ENCODE results near the gene MEMO1. TPM values are rescaled to one million over a fixed set of nuclear protein-coding genes. Genes with fewer than 3 reads are reported as not detected.

The MEMO1 gene
- total RNA-seq, 1 experiment from 2014 or later, result 54.6 TPM

DNA sequence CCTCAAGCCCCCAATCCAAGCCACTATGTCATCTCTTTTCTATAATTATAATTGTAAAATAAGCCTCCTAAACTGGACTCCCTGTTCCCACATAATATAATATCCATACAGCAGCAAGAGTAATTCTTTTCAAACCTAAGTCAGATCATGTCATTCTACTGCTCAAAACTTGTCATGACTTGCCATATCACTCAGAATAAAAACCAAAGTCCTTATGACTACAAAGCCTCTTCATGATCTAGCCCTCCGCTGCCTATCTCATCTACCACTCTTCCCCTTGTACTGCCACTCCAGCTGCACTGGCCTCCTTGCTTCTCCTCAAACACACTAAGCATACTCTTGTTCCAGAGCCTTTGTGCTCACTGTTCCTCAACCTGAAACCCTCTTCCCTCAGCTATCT is 69.9 kb downstream of the MEMO1 start:
- intact Hi-C loops (cut with micrococcal nuclease), result no loop called here
- CTCF ChIA-PET, result interaction anchor here (0.6 kb wide), 1 partner anchor 39 kb away, joined by 5 read pairs; no protein-coding TSS in a partner anchor

DNA sequence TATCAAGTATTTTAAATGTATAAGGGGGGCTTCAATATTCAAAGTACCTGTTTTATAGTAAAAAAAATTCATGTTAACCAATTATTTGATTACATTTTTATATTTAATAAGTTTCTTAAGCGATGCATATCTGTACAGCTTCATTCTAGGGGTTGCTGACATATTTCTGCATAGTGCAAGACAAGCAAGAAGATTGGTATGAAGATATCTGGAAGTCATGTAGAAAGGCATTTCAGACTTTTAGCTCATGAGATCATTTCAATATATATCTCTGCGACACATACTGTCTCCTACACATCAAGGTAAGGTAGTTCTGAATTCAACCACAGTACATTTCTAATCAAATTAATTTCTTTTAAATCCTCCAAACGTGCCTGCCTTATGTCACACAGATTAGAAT is 73.1 kb downstream of the MEMO1 start:
- TF ChIP-seq CTCF (IDR thresholded peaks at IDR 0.05; ENCODE audit: unreplicated experiment), result no peak
- no TSS peak for BruUV-seq (replicated peaks)
- intact Hi-C loops (cut with micrococcal nuclease), result no loop called here
- no peaks in the 10 kb centered on the region for H3K4me1 Mint-ChIP-seq (ENCODE audit: insufficient read depth, unreplicated experiment)
- no peak overlapping the region for H3K27ac Mint-ChIP-seq (ENCODE audit: low read depth, unreplicated experiment)
- H3K27me3 Mint-ChIP-seq (ENCODE audit: insufficient read depth, unreplicated experiment), result no peaks in the 10 kb centered on the region
- no peak overlapping the region for H3K4me3 Mint-ChIP-seq (ENCODE audit: unreplicated experiment)
- peaks cover 12% of the 10 kb centered on the region for H3K36me3 Mint-ChIP-seq (ENCODE audit: insufficient read depth, unreplicated experiment)
- ChIA-PET POLR2A (interaction anchor here (1.2 kb wide), 1 partner anchor 13 kb away, joined by 6 read pairs; no protein-coding TSS in a partner anchor), CTCF (interaction anchor here (0.6 kb wide), 1 partner anchor 1729 kb away, joined by 3 read pairs; no protein-coding TSS in a partner anchor)
- H3K9me3 Mint-ChIP-seq (ENCODE audit: unreplicated experiment), result no peaks in the 10 kb centered on the region
- DNase-seq (ENCODE audit: unreplicated experiment), result no peak

More for the DNA sequence above, 69.9 kb downstream of the MEMO1 start:
- BruUV-seq (replicated peaks), result no TSS peak
- Mint-ChIP-seq H3K4me1 (ENCODE audit: insufficient read depth, unreplicated experiment) (peaks cover 12% of the 10 kb centered on the region), H3K36me3 (ENCODE audit: insufficient read depth, unreplicated experiment) (peaks cover 15% of the 10 kb centered on the region), H3K4me3 (ENCODE audit: unreplicated experiment) (no peak overlapping the region), H3K9me3 (ENCODE audit: unreplicated experiment) (no peaks in the 10 kb centered on the region), H3K27ac (ENCODE audit: low read depth, unreplicated experiment) (no peak overlapping the region), H3K27me3 (ENCODE audit: insufficient read depth, unreplicated experiment) (no peaks in the 10 kb centered on the region)
- POLR2A ChIA-PET, result interaction anchor here (0.6 to 2.8 kb wide), 2 partner anchors 68 to 1299 kb away, joined by 3 to 7 read pairs; no protein-coding TSS in a partner anchor
- DNase-seq (ENCODE audit: unreplicated experiment), result no peak
- TF ChIP-seq CTCF (IDR thresholded peaks at IDR 0.05; ENCODE audit: unreplicated experiment), result no peak

- H3K9me3 Mint-ChIP-seq (ENCODE audit: unreplicated experiment), result peaks cover 3% of the 10 kb centered on the region
- no peak for TF ChIP-seq CTCF (IDR thresholded peaks at IDR 0.05; ENCODE audit: unreplicated experiment)
- ChIA-PET CTCF (interaction anchor here (0.7 kb wide), 1 partner anchor 20 kb away, joined by 3 read pairs; no protein-coding TSS in a partner anchor), POLR2A (interaction anchor here (0.5 to 1.1 kb wide), 2 partner anchors 9 to 18 kb away, joined by 3 to 7 read pairs; no protein-coding TSS in a partner anchor)
- H3K4me3 Mint-ChIP-seq (ENCODE audit: unreplicated experiment), result no peak overlapping the region
- H3K27me3 Mint-ChIP-seq (ENCODE audit: insufficient read depth, unreplicated experiment), result no peaks in the 10 kb centered on the region
- H3K36me3 Mint-ChIP-seq (ENCODE audit: insufficient read depth, unreplicated experiment), result peaks cover 16% of the 10 kb centered on the region
- no peaks in the 10 kb centered on the region for H3K4me1 Mint-ChIP-seq (ENCODE audit: insufficient read depth, unreplicated experiment)
- BruUV-seq (replicated peaks), result no TSS peak
- DNase-seq (ENCODE audit: unreplicated experiment), result no peak
- intact Hi-C loops (cut with micrococcal nuclease), result no loop called here
- H3K27ac Mint-ChIP-seq (ENCODE audit: low read depth, unreplicated experiment), result no peak overlapping the region
Measured at GRCh38 chr2:31935370-31935769, 75.4 kb downstream of the MEMO1 start.

GRCh38 chr2:31933066-31933465 is 77.7 kb downstream of the MEMO1 start:
- Mint-ChIP-seq H3K27me3 (ENCODE audit: insufficient read depth, unreplicated experiment) (no peaks in the 10 kb centered on the region), H3K36me3 (ENCODE audit: insufficient read depth, unreplicated experiment) (peaks cover 21% of the 10 kb centered on the region), H3K27ac (ENCODE audit: low read depth, unreplicated experiment) (no peak overlapping the region), H3K4me3 (ENCODE audit: unreplicated experiment) (no peak overlapping the region), H3K9me3 (ENCODE audit: unreplicated experiment) (peaks cover 8% of the 10 kb centered on the region), H3K4me1 (ENCODE audit: insufficient read depth, unreplicated experiment) (no peaks in the 10 kb centered on the region)
- no TSS peak for BruUV-seq (replicated peaks)
- DNase-seq (ENCODE audit: unreplicated experiment), result no peak
- no peak for TF ChIP-seq CTCF (IDR thresholded peaks at IDR 0.05; ENCODE audit: unreplicated experiment)
- intact Hi-C loops (cut with micrococcal nuclease), result no loop called here
- POLR2A ChIA-PET, result interaction anchor here (1.2 kb wide), 1 partner anchor 14 kb away, joined by 4 read pairs; no protein-coding TSS in a partner anchor
- CTCF ChIA-PET, result interaction anchor here (1.1 kb wide), 1 partner anchor 11 kb away, joined by 4 read pairs; no protein-coding TSS in a partner anchor

Data from MCF 10A (cell line).